ENCODE measurements around the gene CSGALNACT2. TPM values are rescaled to one million over a fixed set of nuclear protein-coding genes. Genes with fewer than 3 reads are reported as not detected.

CSGALNACT2 gene
- total RNA-seq, 1 donor from 2014 or later: 10.4 TPM

DNA sequence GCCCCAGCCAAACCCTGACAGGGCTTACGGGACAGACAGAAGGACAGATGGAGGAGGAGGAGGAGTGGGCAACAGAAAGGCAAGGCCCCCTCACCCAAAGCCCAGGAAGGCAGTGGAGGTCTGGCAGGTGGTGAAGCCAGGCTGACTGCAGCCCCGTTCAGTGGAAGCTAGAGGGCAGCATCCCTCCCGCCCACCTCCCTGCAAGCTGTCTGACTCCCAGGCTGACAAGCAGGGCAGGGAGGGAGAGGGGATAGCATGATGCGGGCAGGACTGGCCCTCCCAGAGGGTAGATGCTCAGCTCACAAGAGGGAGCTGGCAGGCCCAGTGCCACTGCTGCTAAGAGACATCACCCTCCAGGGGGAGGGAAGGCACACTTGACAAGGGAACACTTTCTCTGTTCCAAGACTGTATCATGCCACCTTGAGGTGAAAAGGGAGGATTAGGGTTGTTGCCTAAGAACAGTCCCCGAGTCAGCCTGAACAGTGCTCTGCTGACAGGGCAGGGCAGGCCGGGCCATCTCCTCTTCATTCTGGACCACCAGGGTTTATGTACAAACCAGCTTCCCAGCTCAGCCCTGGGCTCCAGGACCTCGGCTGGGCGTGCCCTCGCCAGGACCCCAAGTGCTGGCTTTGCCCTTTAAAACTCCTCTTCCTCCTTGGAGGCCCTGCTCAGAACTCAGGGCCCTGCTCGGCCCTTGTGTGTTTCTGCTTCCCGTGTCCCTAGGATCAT is 66.9 kb downstream of the CSGALNACT2 start:
- DNase-seq (ENCODE audit: low read depth): peak; percentile 20
- TF ChIP-seq, protein P1, sequence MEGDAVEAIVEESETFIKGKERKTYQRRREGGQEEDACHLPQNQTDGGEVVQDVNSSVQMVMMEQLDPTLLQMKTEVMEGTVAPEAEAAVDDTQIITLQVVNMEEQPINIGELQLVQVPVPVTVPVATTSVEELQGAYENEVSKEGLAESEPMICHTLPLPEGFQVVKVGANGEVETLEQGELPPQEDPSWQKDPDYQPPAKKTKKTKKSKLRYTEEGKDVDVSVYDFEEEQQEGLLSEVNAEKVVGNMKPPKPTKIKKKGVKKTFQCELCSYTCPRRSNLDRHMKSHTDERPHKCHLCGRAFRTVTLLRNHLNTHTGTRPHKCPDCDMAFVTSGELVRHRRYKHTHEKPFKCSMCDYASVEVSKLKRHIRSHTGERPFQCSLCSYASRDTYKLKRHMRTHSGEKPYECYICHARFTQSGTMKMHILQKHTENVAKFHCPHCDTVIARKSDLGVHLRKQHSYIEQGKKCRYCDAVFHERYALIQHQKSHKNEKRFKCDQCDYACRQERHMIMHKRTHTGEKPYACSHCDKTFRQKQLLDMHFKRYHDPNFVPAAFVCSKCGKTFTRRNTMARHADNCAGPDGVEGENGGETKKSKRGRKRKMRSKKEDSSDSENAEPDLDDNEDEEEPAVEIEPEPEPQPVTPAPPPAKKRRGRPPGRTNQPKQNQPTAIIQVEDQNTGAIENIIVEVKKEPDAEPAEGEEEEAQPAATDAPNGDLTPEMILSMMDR (conservative IDR thresholded peaks at IDR 0.05; ENCODE audit: low read depth, low read length): peak; percentile 79
- H3K4me3 ChIP-seq (ENCODE audit: low read depth, low read length): no peak overlapping the region

DNA sequence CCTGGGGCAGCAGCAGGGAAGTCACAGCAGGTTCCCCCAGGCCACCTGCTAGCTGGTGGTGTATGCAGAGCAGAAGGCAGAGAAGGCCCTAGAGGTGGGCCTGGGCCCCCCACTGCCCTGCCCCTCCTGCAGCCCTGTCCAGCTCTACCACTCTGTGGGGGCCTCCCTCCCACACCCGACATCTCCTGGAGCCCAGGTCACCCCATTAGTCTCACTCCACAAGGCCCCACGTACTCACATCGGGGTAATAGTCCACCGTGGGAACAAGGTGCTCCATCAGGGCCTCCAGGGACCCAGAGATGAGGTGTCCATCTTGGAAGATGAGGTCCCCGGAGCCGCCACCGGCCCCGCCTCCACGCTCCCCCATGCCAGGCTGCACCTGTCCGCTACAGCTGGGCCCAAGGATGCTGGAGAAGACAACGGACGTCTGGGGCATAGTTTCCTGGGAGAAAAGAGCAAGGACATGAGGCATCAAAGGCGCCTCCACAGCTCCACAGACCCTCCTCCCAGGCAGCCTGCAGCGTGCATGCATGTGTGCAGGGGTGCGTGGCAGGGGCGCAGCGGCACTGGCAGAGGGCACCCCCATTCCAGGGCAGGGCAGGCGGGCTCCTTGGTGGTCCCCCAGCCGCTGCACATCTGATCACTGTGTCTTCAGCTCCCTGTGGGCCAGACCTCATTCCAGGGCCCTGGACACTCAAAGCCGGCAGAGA is 67.6 kb downstream of the CSGALNACT2 start:
- TF ChIP-seq, protein P1 (conservative IDR thresholded peaks at IDR 0.05; ENCODE audit: low read depth, low read length): no peak
- DNase-seq (ENCODE audit: low read depth): no peak
- no peak overlapping the region for H3K4me3 ChIP-seq (ENCODE audit: low read depth, low read length)

DNA sequence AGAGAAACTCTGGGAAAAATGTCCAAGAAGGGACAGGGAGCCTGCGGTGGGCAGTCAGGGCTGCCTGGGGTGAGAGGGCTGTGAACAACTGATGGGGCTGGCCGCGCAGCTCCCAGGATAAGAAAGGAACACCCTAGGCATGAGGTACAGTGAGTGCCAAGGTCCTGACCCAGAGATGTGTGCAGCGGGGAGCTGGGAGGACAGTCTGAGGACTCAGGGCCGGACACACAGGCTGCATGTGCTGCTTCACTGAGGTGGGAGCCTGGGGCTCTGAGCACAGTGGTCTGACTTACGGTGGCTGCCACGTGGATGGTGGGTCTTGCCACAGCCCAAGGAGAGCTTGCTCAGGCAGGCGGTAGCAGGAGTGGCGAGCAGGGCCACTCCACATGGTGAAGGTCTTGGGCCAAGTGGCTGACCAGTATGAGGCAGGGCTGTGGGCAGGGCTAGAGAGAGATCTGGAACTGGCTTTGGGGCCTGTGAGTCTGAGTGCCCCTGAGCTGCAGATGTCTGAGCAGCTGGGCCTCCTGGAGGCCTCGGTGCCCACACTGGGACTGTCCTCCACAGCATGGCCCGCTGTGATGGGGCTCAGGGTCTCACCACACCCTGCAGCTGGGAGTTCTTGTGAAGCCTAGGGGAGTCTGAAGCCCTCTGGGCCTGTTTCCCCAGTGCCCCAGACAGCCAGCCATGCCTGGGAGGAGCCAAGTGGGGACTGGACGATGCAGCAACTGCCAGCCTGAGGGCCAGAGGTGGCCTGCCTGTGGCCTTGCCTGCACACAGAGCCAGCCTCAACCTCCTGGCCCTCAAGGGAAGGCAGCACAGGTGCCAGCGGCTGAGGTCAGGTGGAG is 68.4 kb downstream of the CSGALNACT2 start:
- TF ChIP-seq, protein P1 (conservative IDR thresholded peaks at IDR 0.05; ENCODE audit: low read depth, low read length): no peak
- no peak overlapping the region for H3K4me3 ChIP-seq (ENCODE audit: low read depth, low read length)
- DNase-seq (ENCODE audit: low read depth): no peak

DNA sequence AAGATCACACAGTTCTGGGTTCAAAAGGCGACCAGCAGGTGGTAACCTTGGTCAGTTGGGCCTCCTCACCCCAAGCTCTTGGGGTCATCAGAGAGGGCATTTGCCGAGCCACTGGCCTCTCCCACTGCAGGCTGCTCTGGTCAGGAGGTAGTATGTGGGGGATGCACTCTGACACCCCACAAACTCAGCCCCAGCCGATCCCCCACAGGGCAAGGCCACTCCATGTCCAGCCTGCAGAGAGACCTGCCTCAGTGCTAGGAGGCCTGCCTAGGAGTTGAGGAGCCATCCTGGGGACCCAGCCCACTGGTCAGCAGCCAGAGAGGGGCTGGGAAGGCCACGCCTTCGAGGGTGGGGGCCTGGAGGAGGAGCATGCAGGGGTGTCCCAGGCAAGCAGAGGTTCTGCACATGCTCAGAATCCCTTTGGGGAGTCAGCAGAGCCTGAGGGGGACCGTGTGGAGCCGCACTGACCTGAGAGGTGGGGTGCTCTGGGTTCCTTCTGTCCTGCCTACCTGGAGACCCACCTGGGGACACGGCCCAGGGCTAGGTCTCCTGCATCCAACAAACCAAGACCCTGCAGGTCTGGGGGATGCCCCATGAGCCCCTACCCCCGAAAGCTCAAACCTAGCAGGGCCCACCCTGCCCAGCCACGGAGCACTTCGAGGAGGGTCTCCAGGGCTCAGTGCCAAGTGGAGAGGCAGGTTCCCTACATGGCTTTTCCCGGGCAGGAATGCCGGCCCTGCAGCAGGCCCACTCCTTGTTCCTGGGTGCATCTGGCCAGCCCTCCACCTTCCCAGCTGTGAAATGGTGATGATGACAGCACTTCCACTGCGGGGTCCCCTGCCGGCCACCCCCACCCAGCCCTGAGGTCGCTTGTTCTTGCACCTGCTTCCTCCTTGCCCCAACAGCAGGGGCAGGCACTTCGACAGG is 70.2 kb downstream of the CSGALNACT2 start:
- TF ChIP-seq, protein P1 (conservative IDR thresholded peaks at IDR 0.05; ENCODE audit: low read depth, low read length): no peak
- H3K4me3 ChIP-seq (ENCODE audit: low read depth, low read length): no peak overlapping the region
- DNase-seq (ENCODE audit: low read depth): no peak

DNA sequence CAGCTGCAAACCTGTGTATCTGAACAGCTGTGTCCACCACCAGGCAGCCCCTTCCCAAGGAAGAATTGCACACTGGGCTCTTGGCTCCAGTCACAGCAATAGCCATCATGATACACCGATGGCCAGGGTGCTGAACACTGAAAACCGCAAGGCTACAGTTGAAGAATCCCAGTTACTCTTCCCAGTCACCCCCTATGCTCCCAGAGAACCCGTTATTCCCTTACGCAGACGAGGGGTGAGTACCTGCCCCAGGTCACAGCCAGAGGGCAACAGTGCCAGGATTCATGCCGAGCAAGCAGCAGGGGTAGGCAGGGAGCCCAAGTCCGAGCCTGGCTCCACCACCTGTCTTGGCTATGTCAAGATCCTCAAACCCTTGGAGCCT is 70.8 kb downstream of the CSGALNACT2 start:
- TF ChIP-seq, protein P1 (conservative IDR thresholded peaks at IDR 0.05; ENCODE audit: low read depth, low read length): no peak
- DNase-seq (ENCODE audit: low read depth): no peak
- no peak overlapping the region for H3K4me3 ChIP-seq (ENCODE audit: low read depth, low read length)

DNA sequence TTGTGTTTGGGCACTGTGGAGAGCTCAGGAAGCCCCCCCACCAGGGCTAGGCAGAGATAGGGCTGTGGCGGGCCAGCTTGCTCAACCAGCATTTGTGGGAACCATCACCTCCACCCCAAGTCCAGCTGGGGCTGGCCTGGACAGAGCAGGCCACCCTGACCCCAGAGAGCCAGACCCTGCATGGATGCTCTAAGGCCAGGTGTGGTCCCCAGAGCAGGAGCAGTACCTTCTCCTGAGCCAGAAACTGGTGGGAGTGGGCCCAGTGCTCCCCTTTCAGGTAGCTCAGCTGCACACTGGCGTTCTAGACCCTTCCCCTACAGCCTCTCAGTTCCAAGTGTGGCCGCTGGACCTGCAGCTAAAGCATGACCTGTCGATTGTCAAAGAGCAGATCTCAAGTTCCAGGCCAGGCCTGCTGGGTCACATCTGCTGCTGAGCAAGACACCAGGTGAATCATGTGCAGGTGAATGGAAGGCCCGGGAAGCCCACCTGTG is 71.5 kb downstream of the CSGALNACT2 start:
- H3K4me3 ChIP-seq (ENCODE audit: low read depth, low read length): no peak overlapping the region
- TF ChIP-seq, protein P1 (conservative IDR thresholded peaks at IDR 0.05; ENCODE audit: low read depth, low read length): no peak

More for the DNA sequence above, 71.5 kb downstream of the CSGALNACT2 start:
- DNase-seq (ENCODE audit: low read depth): no peak

Measured in epithelial cell of proximal tubule (primary cell).